SU-DHL-6 (cell line): ENCODE results near the gene CA5A.
"Not testable (repeated sequence)": the region's sequence is repeated elsewhere in the genome, so short reads cannot be mapped to it uniquely, and the experiment has no call there.

Experiments
- H2AFZ ChIP-seq: fragments of 200-600 bp; sonication (generic); 2 replicates; pipeline ENCODE4 v1.6.1; 2014; ENCODE audit warnings: low read depth, mild to moderate bottlenecking, moderate library complexity, mixed read lengths, antibody characterized with exemption, low read length; ENCODE audit not compliant: severe bottlenecking
- H3F3A ChIP-seq: fragments of 200-600 bp; shearing (Covaris generic); 2 replicates; pipeline ENCODE4 v1.6.0; 2016; ENCODE audit warnings: antibody characterized with exemption, mild to moderate bottlenecking; ENCODE audit not compliant: insufficient read depth
- H3K27ac ChIP-seq: fragments of 200-600 bp; sonication (generic); 2 replicates; pipeline ENCODE4 v1.5.1; 2016; ENCODE audit warnings: low read depth, mild to moderate bottlenecking, low read length, moderate library complexity, mixed read lengths
- H3K27me3 ChIP-seq: fragments of 200-600 bp; sonication (generic), shearing (Covaris generic); 2 replicates; pipeline ENCODE4 v1.6.0; 2014; ENCODE audit warnings: mild to moderate bottlenecking, low read length
- H3K36me3 ChIP-seq: fragments of 200-600 bp; sonication (generic); 2 replicates; pipeline ENCODE4 v1.6.1; 2014; ENCODE audit warnings: mild to moderate bottlenecking, low read length, mixed read lengths
- H3K4me2 ChIP-seq: fragments of 300-600, 200-600 bp; shearing (Covaris generic), sonication (generic); 2 replicates; pipeline ENCODE4 v1.6.0; 2014; ENCODE audit warnings: low read length, low read depth, mild to moderate bottlenecking; ENCODE audit not compliant: poor library complexity, severe bottlenecking
- H3K4me3 ChIP-seq: fragments of 200-600 bp; sonication (generic); 2 replicates; pipeline ENCODE4 v1.5.1; 2014; ENCODE audit warnings: antibody characterized with exemption, low read length, mild to moderate bottlenecking, mixed read lengths; ENCODE audit not compliant: insufficient read depth, poor library complexity, severe bottlenecking
- H3K79me2 ChIP-seq: fragments of 200-600 bp; sonication (generic); 2 replicates; pipeline ENCODE4 v1.6.1; 2014; ENCODE audit warnings: mild to moderate bottlenecking, low read length, moderate library complexity; ENCODE audit not compliant: insufficient read depth
- H3K9ac ChIP-seq: fragments of 200-600 bp; sonication (generic); 2 replicates; pipeline ENCODE4 v1.7.0; 2014; ENCODE audit warnings: mild to moderate bottlenecking, low read length
- H3K9me2 ChIP-seq: fragments of 200-600 bp; sonication (generic); replicated peaks from 2 replicates; pipeline ENCODE4 v1.6.1; 2014; ENCODE audit warnings: low read length; ENCODE audit not compliant: insufficient read depth
- H3K9me3 ChIP-seq: fragments of 200-600 bp; sonication (generic); 2 replicates; pipeline ENCODE4 v1.6.1; 2014; ENCODE audit warnings: low read length, mixed read lengths; ENCODE audit not compliant: insufficient read depth
- H4K20me1 ChIP-seq: fragments of 200-600 bp; sonication (generic); 2 replicates; pipeline ENCODE4 v1.6.1; 2014; ENCODE audit warnings: low read depth, mild to moderate bottlenecking, antibody characterized with exemption, low read length, moderate library complexity, mixed read lengths
- CTCF ChIP-seq: fragments of 200-600 bp; sonication (generic); IDR thresholded peaks from one replicate; pipeline ENCODE4 v1.5.1; 2017; ENCODE audit warnings: antibody characterized with exemption, mild to moderate bottlenecking, low read length, moderate library complexity; ENCODE audit not compliant: insufficient read depth, poor library complexity, severe bottlenecking
- EZH2phosphoT487 ChIP-seq: fragments of 200-600 bp; sonication (generic), shearing (Covaris generic); conservative IDR thresholded peaks from 2 replicates; pipeline ENCODE4 v1.6.1; 2018; ENCODE audit warnings: mild to moderate bottlenecking, antibody characterized with exemption, low read length, moderate library complexity, mixed read lengths

The CA5A gene

GRCh38 chr16:87934752-87935425 lies 1.4 kb downstream of the CA5A start:
- not testable (repeated sequence) for H3K9me2 ChIP-seq, H3K79me2 ChIP-seq, H3K4me2 ChIP-seq, H3K36me3 ChIP-seq, H4K20me1 ChIP-seq, H2AFZ ChIP-seq, H3K4me3 ChIP-seq, H3F3A ChIP-seq, H3K27ac ChIP-seq, H3K9ac ChIP-seq, H3K9me3 ChIP-seq, H3K27me3 ChIP-seq

GRCh38 chr16:87933140-87933495 lies 3.2 kb downstream of the CA5A start:
- H3K9me3 ChIP-seq = no peaks in the 10 kb centered on the region
- no peak overlapping the region for H3K4me2 ChIP-seq
- no peak overlapping the region for H3K4me3 ChIP-seq
- H3K27me3 ChIP-seq = no peaks in the 10 kb centered on the region
- H3K27ac ChIP-seq = no peak overlapping the region
- no peaks in the 10 kb centered on the region for H3K36me3 ChIP-seq
- H3K9me2 ChIP-seq = no peaks in the 10 kb centered on the region
- no peaks in the 10 kb centered on the region for H4K20me1 ChIP-seq
- no peak overlapping the region for H3K9ac ChIP-seq
- H3F3A ChIP-seq = no peaks in the 10 kb centered on the region
- no peaks in the 10 kb centered on the region for H3K79me2 ChIP-seq
- TF ChIP-seq EZH2phosphoT487 (no peak), CTCF (no peak)
- H2AFZ ChIP-seq = no peak overlapping the region

- H3K9me2 ChIP-seq, H3K9ac ChIP-seq, H4K20me1 ChIP-seq, H3K27me3 ChIP-seq, H3K36me3 ChIP-seq, H3K79me2 ChIP-seq, H3K4me2 ChIP-seq, H3F3A ChIP-seq, H2AFZ ChIP-seq, H3K9me3 ChIP-seq, H3K27ac ChIP-seq, H3K4me3 ChIP-seq: not testable (repeated sequence)
Measured at GRCh38 chr16:87932475-87933139, 3.7 kb downstream of the CA5A start.

GRCh38 chr16:87931504-87931903 lies 4.8 kb downstream of the CA5A start:
- H3K9me2 ChIP-seq = no peaks in the 10 kb centered on the region
- no peak overlapping the region for H2AFZ ChIP-seq
- no peak overlapping the region for H3K27ac ChIP-seq
- TF ChIP-seq CTCF = no peak
- TF ChIP-seq EZH2phosphoT487 = no peak
- no peak overlapping the region for H3K9ac ChIP-seq
- no peaks in the 10 kb centered on the region for H3K79me2 ChIP-seq
- H3K9me3 ChIP-seq = no peaks in the 10 kb centered on the region
- no peaks in the 10 kb centered on the region for H3K27me3 ChIP-seq
- H3K36me3 ChIP-seq = no peaks in the 10 kb centered on the region
- H3F3A ChIP-seq = no peaks in the 10 kb centered on the region
- H3K4me2 ChIP-seq = no peak overlapping the region
- no peaks in the 10 kb centered on the region for H4K20me1 ChIP-seq
- H3K4me3 ChIP-seq = no peak overlapping the region
